ENCODE measurements around the gene ZNF697.

DNA sequence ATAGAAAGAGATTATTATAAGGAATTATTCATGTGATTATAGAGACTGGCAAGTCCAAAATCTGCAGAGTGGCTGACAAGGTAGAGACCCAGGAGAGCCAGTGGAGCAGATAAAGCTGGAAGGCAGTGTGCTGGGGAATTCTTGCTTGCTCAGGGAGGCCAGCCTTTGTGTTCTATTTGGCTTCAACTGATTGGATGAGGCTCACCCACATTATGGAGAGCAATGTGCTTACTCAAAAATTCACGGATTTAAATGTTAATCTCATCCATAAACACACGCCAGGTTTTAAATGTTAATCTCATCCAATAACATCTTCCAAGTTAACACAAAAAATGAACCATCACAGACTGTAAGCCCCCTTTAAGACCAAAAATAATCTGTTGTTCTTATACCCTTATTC is 33.5 kb upstream of the ZNF697 start:
- TF ChIP-seq POLR2A (IDR thresholded peaks at IDR 0.05) (no peak), POLR2AphosphoS5 (IDR thresholded peaks at IDR 0.05) (no peak)
- TF ChIP-seq, protein P1, sequence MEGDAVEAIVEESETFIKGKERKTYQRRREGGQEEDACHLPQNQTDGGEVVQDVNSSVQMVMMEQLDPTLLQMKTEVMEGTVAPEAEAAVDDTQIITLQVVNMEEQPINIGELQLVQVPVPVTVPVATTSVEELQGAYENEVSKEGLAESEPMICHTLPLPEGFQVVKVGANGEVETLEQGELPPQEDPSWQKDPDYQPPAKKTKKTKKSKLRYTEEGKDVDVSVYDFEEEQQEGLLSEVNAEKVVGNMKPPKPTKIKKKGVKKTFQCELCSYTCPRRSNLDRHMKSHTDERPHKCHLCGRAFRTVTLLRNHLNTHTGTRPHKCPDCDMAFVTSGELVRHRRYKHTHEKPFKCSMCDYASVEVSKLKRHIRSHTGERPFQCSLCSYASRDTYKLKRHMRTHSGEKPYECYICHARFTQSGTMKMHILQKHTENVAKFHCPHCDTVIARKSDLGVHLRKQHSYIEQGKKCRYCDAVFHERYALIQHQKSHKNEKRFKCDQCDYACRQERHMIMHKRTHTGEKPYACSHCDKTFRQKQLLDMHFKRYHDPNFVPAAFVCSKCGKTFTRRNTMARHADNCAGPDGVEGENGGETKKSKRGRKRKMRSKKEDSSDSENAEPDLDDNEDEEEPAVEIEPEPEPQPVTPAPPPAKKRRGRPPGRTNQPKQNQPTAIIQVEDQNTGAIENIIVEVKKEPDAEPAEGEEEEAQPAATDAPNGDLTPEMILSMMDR (IDR thresholded peaks at IDR 0.05), result no peak
